ENCODE measurements around the gene CLRN2.
"Not testable (repeated sequence)": the region's sequence is repeated elsewhere in the genome, so short reads cannot be mapped to it uniquely, and the experiment has no call there.

CLRN2 gene

DNA sequence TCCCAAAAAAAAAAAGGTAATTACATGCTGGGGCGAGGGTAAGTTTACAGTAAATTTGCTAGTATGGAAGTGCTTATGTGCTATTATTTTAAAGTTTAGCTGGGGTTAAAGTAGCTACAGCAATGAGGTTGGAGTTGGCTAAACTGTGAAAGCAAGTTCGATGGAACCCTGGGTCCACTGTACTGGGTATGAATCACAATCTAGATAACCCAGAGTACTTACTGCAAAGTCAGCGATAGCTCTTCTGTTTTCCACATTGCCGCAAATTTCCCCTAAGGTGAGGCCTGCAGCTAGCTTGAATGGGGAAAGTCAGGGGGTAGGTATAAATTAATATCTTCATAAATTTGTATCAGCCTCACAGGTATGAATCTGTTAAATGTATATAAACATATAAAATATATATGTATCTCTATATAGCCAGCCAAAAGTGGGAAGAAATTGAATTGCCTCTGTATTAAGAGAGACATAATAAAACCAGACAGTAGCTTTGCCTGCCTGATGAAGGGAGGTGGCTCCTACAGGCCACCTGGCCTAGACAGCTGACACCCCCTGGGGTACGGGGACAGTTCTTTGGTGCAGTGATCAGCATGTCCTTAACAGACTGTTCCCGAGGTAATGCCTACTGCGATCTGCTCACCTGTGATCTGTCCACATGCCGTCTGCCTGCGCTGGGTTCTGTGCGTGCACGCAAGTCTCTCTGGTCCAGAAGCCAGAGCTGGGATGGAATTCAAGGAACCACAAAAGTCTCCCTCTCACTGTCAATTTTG, 30.6 kb downstream of the CLRN2 start:
- DNase-seq (ENCODE audit: low spot score) = no peak

DNA sequence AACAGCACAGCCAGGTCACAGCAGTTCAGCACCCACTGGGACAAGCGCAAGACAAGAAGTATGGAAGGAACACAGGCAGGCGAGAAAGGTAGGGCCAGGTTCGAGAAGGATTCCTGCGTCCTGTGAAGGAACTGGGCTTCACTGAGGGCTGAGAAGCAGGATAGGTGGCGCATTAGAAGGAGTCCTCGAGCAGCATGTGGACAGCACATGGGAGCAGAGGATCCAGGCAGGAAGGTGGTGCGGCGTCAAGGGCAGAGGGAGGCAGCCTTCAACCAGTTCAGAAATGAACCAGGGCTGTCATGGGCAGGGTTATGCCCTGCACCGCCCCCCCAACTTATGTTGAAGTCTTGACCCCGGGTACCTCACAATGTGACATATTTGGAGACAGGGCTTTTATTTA, 31.3 kb downstream of the CLRN2 start:
- DNase-seq (ENCODE audit: low spot score) = no peak

DNA sequence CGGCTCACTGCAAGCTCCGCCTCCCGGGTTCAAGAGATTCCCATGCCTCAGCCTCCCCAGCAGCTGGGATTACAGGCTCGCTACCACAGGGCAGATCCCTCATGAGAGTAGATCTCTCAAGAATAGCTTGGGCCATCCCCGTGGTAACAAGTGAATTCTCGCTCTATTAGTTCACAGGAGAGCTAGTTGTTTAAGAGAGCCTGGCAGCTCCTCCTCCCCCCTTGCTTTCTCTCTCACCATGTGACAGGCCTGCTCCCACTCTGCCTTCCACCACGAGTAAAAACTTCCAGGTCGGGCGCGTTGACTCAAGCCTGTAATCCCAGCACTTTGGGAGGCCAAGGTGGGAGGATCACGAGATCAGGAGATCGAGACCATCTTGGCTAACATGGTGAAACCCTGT, 31.7 kb downstream of the CLRN2 start:
- DNase-seq (ENCODE audit: low spot score) = no peak

DNA sequence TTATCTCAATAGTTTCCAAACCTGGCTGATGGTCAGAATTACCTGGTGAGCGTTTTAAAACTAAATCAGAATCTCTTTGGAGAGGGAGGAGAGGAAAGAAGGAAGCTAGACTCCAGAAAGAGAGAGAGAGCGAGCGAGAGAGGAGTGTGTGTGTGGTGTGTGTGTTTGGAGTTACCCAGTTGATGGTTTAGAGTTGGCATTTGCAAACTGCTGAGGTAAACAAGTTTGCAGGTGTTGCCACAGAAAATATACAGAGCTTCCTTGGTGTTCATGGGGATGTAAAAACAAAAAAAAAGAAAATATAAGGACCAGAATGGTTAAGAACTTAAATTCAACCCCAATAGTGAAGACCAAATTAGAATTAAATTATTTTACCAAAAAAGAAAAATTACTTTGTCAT, 35.6 kb downstream of the CLRN2 start:
- no peak for DNase-seq (ENCODE audit: low spot score)

DNA sequence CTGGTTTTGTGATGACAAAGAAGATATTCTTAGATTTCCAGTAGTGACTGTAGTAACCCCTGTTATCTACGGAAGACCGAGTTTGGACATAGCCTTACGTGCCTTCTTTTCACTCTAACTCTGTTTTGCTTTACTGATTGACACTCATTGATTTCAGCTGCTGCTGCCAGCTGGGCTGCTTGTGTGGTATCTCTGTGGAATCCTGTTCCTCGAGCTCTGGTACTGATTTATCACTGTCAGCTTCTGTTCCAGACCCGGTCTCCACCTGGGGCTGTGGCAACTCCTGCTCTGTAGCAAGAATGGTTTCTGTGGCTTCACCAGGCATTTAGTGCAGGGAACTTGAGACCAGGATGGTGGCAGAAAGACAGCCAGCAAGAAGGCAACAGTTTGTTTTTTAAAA, 37.5 kb downstream of the CLRN2 start:
- no peak for DNase-seq (ENCODE audit: low spot score)

DNA sequence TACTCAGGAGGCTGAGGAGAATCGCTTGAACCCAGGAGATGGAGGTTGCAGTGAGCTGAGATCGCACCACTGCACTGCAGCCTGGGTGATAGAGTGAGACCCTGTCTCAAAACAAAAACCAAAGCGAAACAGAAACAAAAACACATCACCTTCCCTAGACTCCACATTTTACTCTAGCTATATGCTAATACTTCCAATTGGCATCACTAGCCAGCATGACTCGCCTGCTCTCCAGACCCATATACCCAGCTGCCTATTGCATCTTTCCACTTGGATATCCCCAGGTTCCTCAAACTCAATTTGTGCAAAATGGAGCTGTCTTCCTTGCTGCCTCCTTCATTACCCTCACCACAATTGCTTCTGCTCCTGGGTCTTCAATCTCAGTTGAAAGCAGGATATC, 39.6 kb downstream of the CLRN2 start:
- no peak for DNase-seq (ENCODE audit: low spot score)

DNA sequence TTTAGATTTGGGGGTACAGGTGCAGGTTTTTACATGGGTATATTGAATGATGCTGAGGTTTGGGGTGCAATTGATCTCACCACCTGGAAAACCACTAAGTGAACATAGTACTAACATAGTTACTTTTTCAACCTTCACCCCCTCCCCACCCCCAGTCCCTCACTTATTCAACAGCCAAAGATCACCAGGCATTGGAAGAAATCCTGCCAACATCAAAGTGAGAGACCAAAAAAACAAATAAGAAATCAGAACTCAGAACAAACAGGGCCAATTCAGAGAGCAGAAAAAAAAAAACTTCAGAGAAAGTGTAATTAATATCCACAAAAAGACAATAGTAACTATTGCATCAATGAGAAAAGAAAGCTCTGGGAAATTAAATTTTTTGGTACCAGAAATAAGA, 41.5 kb downstream of the CLRN2 start:
- DNase-seq (ENCODE audit: low spot score) = no peak

DNA sequence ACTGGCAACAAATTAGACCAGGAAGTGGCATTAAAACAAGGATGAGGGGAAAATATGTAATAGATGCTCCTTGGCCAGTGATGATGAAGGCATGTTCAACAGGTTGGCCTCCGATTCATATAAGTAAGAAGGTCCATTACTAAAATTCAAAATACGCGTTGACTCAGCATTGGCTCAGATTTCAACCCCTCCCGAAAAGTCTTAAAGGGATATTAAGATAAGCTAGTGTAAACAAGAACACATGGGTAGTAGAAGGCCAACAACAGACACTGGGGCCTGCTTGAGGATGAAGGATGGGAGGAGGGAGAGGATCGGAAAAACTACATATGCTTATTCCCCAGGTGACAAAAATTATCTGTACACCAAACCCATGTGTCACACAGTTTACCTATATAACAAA, 42.9 kb downstream of the CLRN2 start:
- DNase-seq (ENCODE audit: low spot score) = no peak

DNA sequence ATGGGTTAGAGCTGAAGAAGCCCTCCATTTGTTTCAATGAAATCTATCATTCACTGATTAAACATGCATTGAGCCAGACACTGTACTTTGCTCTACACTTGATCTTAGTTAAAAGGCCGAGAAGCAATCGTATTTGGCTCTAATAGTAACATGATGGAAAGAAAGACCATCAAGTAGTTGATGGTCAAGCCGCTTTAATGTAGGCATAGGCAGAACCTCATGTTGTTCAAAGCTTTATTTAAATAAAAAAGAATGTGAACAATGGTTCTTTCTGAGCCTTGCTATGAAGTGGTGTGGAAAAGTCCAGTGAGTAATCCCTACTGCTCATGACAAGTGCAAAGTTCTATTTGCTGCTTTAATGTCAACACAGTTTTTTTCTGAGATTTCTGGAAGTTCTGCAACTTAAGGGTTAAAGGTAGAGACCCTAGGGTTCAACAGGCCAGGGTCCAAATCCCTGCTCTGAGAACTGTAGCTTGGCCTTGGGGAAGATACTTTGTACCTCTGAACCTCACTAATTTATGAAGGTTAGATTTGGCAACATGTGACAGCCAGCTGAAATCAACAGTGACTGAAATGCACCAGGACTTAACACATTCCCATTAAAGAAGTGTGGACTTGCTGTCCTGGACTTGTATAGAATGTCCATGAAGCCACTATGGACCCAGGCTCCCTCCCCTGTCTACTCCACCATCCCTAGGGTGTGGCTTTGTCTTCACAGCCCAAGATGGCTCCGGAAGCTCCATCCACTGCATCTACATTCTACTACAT, 44.2 kb downstream of the CLRN2 start:
- DNase-seq (ENCODE audit: low spot score) = no peak

DNA sequence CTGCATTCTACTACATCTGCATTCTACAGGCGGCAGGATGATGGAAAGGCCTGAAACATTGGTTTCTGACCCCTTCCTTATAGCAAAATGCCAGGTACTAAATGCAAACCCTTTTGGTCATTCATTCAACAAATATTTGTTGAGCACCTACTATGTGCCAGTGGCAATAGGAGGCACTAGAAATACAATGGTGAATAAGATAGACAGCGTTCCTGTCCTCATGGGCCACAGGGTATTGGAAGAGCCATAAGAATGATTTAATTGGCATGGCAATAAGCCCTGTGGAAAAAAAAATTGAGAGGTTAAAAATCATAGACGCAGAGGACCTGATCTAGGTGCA, 44.7 kb downstream of the CLRN2 start:
- DNase-seq (ENCODE audit: low spot score) = no peak

DNA sequence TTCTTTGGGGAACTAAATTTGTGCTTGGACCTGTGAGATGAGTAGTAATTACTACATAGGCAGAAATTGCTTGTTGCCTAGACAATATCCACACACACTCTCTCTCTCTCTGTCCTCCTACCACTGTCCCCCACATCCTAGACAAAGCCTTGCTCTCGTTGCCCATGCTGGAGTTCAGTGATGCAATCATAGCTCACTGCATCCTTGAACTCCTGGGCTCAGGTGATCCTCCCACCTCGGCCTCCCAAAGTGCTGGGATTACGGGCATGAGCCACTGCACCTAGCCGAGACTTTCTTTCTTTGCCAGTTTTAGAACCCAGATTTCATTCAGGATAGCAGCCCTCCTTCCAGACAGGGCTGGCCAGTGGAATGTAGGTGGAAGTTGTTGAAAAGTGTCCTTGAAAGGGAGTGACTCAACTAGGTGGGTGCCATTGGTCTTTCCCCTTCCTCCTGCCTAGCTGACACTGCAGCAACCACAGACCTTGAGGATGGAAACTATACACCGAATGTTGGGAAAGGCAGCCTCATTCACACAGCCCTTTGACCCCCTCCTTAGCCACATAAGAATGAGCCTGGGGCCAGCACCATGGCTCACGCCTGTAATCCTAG, 45.2 kb downstream of the CLRN2 start:
- DNase-seq (ENCODE audit: low spot score) = no peak

DNA sequence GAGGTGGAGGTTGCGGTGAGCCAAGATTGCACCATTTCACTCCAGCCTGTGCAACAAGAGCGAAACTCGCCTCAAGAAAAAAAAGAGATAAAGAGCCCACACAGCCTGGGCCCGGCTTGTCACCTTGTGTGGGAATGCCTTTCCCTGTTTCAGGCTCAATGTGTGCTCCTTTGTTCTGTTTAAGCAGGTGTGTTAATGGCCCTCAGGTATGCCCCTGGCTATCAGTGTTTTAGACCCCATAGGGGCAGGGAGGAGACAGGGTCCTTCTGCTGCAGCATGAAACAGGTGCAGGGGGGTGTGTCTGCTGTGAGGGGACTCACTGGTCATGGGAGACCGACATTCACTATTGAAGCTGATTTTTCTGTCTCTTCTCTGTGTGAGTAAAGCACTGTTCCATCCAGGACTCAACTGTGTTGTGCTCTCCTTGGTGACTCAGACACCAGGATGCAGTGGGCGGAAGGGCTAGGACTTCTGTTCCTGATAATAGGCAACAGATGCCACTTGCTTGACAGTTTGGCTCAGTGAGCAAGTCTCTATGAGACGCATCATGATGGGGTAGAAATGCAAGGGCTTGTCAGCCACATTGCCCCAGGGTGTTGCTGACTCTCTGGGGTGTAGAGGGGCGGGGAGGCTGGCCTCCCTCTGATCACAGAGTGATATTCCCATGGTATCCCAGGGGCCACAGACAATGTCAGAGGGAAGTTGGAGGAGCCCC, 46.4 kb downstream of the CLRN2 start:
- no peak for DNase-seq (ENCODE audit: low spot score)

DNA sequence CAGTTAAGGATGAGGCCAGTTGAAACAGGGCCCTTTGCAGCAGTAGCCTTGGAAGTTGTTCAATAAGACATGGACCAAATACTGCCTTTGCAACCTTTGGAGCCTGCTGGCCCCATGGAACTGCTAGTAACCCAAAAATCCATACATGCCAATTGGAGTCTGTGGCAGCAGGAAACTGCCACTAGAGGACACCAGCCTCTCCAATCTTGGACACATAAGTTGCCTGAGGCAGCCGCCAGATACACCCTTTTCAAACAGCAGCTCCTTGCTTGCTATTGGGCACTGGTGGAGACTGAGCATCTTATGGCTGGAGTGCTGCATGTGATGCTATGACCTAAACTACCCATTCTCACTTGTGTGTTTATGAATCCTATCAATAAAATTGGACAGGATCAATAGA, 47.2 kb downstream of the CLRN2 start:
- DNase-seq (ENCODE audit: low spot score) = no peak

DNA sequence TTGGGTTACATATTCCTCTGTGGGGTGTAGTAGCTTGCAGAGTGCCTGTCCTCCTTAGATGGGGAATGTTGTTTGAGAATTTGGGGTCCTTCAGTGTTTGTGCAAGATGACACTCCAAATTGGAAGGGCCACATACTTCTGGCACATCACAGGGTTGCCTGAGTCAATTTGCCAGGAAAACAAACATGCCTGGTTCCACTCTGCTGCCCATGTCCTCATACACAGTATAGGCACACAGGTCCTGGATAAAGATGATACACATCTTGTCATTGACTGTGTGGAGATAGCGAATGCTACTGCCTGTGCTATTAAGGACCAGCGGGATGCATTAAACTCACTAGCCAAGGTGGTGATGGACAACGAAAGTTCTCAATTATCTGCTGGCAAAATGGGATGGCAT, 50.9 kb downstream of the CLRN2 start:
- DNase-seq (ENCODE audit: low spot score) = no peak

DNA sequence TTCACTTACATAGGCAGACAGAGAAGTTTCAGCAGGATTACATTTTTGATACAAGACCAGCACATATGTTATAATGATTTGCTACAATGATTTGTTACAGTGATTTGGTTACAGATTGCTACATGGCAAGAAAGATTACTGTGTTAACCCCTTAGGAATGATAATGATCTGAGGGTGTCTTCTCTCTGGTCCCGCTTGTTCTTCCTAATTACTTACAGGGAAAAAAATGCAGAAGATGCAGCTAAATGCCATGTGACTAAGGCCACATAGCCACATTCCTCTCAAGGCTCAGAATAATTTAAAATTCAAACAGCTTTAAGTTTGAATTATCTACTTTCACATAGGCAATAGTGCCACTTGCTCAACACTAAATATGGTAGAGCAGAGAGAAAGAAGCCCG, 52.3 kb downstream of the CLRN2 start:
- DNase-seq (ENCODE audit: low spot score) = no peak

DNA sequence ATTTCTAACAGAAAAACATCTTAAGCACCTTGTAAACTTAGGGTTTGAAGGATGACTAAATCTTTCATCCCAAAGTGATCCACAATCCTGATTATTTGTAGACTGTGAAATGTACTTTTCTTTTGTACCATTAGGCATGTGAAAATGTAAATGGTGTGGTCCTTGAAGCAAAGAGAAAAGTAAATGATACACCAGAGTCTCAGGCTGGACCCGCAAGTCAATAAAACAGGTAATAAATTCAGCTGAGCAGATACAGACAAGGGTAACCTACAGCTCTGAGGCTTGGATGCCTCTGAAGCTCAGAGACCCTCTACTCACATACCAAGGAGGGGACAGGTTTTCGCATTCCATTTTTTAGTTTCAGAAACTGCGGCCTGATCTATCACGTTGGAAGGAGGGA, 59.2 kb downstream of the CLRN2 start:
- DNase-seq (ENCODE audit: low spot score) = no peak

DNA sequence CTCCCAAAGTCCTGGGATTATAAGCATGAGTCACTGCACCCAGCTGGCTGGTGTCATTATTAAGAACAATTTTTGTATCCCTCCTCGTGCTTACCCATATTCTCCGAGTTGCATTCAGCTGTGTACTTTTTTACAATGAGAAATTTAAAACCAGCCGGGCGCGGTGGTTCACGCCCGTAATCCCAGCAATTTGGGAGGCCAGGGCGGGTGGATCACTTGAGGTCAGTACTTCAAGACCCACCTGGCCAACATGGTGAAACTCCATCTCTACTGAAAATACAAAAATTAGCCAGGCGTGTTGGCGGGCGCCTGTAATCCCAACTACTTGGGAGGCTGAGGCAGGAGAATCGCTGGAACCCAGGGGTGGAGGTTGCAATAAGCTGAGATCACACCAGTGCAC, 60.2 kb downstream of the CLRN2 start:
- not testable (repeated sequence) for DNase-seq (ENCODE audit: low spot score)
